Measurements from ENCODE around the gene DSE. TPM values are rescaled to one million over a fixed set of nuclear protein-coding genes. Genes with fewer than 3 reads are reported as not detected.
A peak's percentile ranks its signal among the peaks of the same experiment; 100 is the strongest.

The DSE gene
- total RNA-seq, 2 experiments from 2014 or later = 5.7 to 7.1 TPM

DNA sequence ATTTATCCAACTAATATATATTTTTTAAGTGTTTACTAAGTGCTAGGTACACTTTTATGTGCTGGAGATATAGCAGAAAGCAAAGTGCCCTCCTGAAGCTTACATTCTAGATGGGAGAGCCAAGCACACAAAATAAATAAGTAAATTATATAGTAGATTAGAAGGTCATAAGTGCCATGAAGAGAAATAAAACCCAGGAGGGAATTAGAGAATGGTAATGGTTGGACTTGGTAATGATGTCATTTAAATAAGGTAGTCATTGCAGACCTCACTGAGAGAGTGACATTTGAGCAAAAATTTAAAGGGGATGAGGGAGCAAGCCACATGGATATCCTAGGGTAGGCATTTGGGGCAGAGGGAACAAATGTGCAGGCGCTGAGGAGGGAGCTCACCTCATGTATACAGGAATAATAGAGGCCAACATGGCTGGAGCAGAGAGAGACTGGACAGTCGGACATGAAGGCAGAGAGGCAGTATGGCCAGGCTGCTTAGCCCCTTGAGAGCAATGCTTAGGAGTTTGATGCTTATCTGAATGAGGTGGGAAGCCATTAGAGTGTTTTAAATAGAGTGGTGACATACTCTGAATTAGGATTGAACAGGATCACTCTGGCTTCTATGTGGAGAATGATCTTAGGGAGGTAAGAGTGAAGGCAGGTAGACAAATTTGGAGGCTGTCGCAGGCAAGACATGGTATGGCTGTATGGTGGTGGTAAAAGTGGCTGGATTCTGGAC is 14.1 kb downstream of the DSE start:
- Mint-ChIP-seq H3K27me3 (peaks cover 5% of the 10 kb centered on the region), H3K4me1 (peaks cover 26% of the 10 kb centered on the region), H3K27ac (no peak overlapping the region), H3K4me3 (no peak overlapping the region), H3K9me3 (ENCODE audit: low read depth) (no peaks in the 10 kb centered on the region), H3K36me3 (peaks cover 2% of the 10 kb centered on the region)
- ATAC-seq = no peak
- CTCF ChIA-PET = interaction anchor here (0.9 kb wide), 1 partner anchor 11 kb away, joined by 3 read pairs; no protein-coding TSS in a partner anchor
- no peak for DNase-seq

DNA sequence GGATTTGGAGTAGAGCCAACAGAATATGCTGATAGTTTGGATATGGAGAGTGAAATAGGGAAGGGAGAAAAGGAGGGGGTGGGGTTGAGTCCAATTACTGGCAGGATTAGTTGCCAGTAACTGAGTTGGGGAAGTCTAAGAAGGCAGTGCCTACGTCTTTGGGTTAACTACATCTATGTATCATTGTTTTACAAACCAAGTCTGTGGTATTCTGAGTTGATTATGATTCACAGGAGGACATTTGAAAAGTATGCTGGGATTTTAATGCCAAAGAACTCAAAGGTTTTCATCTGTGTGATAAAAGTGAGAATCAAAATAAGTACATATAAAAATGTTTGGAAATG is 14.7 kb downstream of the DSE start:
- H3K9me3 Mint-ChIP-seq (ENCODE audit: low read depth) = no peaks in the 10 kb centered on the region
- H3K27ac Mint-ChIP-seq = no peak overlapping the region
- ATAC-seq (no peak), DNase-seq (no peak)
- peaks cover 2% of the 10 kb centered on the region for H3K36me3 Mint-ChIP-seq
- CTCF ChIA-PET = no interaction called here
- H3K4me3 Mint-ChIP-seq = no peak overlapping the region
- no peaks in the 10 kb centered on the region for H3K27me3 Mint-ChIP-seq
- peaks cover 26% of the 10 kb centered on the region for H3K4me1 Mint-ChIP-seq

DNA sequence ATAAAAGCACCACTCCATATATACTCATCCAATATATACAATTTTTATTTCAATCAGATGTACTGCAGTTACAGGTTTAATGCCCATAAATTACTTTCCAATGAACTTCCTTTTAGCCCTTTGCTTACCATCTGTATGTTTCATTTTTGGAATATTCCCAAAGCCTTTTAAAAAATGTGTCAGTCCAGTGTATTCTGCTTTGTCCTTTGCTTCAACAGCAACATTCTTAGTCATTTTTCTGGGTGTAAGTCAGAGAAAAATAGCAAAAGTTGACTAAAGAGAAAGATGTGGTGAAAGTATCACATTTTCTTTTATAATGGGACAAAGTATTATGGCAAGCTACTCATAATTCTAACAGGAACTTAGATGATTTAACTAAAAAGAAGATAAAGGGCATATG is 15.2 kb downstream of the DSE start:
- CTCF ChIA-PET = no interaction called here
- Mint-ChIP-seq H3K36me3 (peaks cover 2% of the 10 kb centered on the region), H3K27me3 (no peaks in the 10 kb centered on the region), H3K4me3 (no peak overlapping the region), H3K4me1 (peaks cover 29% of the 10 kb centered on the region), H3K9me3 (ENCODE audit: low read depth) (no peaks in the 10 kb centered on the region), H3K27ac (no peak overlapping the region)
- ATAC-seq (no peak), DNase-seq (no peak)

GRCh38 chr6:116386581-116387299 is 16.0 kb downstream of the DSE start:
- no peak for ATAC-seq
- CTCF ChIA-PET = no interaction called here

DNA sequence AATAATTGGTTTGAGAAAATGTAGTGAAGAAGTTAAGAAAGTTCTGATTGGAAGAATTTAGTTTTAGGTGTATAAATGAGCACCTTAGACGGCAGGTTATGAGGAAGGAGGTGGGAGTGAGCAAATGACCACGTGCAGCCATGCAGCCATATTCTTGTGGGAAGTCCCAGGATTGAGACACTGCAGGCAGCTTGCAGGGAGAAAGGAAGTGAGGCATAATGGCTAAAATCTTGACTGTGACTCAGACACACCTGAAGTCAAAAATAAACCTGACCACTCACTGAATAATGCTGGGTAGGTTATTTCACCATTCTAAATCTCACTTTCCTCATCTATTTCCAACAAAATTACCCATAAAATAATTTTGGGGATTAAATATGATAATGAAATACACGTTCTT is 16.6 kb downstream of the DSE start:
- Mint-ChIP-seq H3K9me3 (ENCODE audit: low read depth) (no peaks in the 10 kb centered on the region), H3K4me3 (no peak overlapping the region), H3K36me3 (peaks cover 2% of the 10 kb centered on the region), H3K4me1 (peaks cover 36% of the 10 kb centered on the region), H3K27ac (peak overlapping the region; percentile 29), H3K27me3 (no peaks in the 10 kb centered on the region)
- no peak for ATAC-seq
- CTCF ChIA-PET = no interaction called here
- no peak for DNase-seq

More at GRCh38 chr6:116386581-116387299, 16.0 kb downstream of the DSE start:
- H3K4me1 Mint-ChIP-seq = peaks cover 31% of the 10 kb centered on the region
- H3K4me3 Mint-ChIP-seq = no peak overlapping the region
- no peak for DNase-seq
- H3K9me3 Mint-ChIP-seq (ENCODE audit: low read depth) = no peaks in the 10 kb centered on the region
- peak overlapping the region; percentile 29 for H3K27ac Mint-ChIP-seq
- H3K27me3 Mint-ChIP-seq = no peaks in the 10 kb centered on the region
- H3K36me3 Mint-ChIP-seq = peaks cover 2% of the 10 kb centered on the region

GRCh38 chr6:116388924-116389323 is 18.2 kb downstream of the DSE start:
- no peak overlapping the region for H3K4me3 Mint-ChIP-seq
- CTCF ChIA-PET = interaction anchor here (1.0 to 1.4 kb wide), 2 partner anchors 13 to 20 kb away, joined by 3 to 5 read pairs; no protein-coding TSS in a partner anchor

GRCh38 chr6:116389357-116389756 is 18.6 kb downstream of the DSE start:
- Mint-ChIP-seq H3K9me3 (ENCODE audit: low read depth) (no peaks in the 10 kb centered on the region), H3K27me3 (no peaks in the 10 kb centered on the region), H3K36me3 (peaks cover 2% of the 10 kb centered on the region), H3K4me3 (no peak overlapping the region), H3K27ac (peak overlapping the region; percentile 52), H3K4me1 (peaks cover 50% of the 10 kb centered on the region)
- no peak for DNase-seq
- no peak for ATAC-seq
- CTCF ChIA-PET = interaction anchor here (1.0 to 1.4 kb wide), 2 partner anchors 14 to 21 kb away, joined by 3 to 5 read pairs; no protein-coding TSS in a partner anchor

More at GRCh38 chr6:116388924-116389323, 18.2 kb downstream of the DSE start:
- ATAC-seq (no peak), DNase-seq (no peak)
- Mint-ChIP-seq H3K27ac (no peak overlapping the region), H3K36me3 (peaks cover 2% of the 10 kb centered on the region), H3K9me3 (ENCODE audit: low read depth) (no peaks in the 10 kb centered on the region), H3K27me3 (no peaks in the 10 kb centered on the region), H3K4me1 (peaks cover 50% of the 10 kb centered on the region)

- ATAC-seq (no peak), DNase-seq (no peak)
- H3K27me3 Mint-ChIP-seq = no peaks in the 10 kb centered on the region
- no peaks in the 10 kb centered on the region for H3K9me3 Mint-ChIP-seq (ENCODE audit: low read depth)
- peak overlapping the region; percentile 63 for H3K27ac Mint-ChIP-seq
- H3K36me3 Mint-ChIP-seq = peaks cover 2% of the 10 kb centered on the region
- H3K4me1 Mint-ChIP-seq = peaks cover 53% of the 10 kb centered on the region
- no peak overlapping the region for H3K4me3 Mint-ChIP-seq
- CTCF ChIA-PET = interaction anchor here (1.3 to 1.6 kb wide), 2 partner anchors 17 to 20 kb away, joined by 5 read pairs; partner anchors contain the start of gene DSE
Measured at GRCh38 chr6:116390581-116390980, 19.8 kb downstream of the DSE start.

DNA sequence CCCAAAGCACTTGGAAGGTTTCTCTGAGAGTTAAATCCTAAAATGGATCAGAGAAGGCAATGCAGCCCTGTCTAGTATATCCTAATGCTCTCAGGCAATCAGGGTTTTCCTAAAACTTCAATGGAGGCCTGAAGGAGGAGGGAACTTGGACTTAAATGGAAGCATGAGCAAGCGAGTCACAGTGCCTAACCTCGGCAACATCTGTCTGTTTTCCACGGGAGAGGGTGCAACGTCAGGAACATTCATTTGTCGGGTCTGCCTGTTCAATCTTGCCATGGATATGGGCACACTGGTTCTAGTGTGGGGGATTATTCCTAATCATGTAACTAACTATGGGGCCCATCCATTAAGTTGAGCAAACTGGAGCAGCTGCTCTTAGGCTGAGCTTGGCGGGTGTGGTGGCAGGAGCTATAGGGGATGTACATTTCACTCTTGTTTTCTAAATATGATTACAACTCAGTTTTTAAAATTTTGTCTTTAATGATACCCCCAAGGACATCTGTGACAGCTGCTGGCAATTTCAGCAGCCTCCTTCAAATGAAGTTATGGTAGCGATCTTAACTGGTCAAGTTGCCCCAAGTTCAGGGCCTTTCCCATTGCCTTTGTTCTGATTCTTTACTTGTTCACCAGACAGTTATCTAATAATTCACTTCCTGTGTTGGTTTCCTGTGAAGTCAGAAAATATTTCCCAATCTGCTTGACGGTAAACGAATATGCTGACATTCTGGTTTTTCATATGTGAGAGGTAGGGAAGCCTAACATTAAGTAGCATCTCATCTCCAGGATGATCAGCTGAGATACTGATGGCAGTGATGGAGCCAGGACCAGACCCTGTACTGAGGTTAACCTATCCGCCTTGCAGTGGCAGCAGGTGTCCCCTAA is 21.6 kb downstream of the DSE start:
- ATAC-seq (peak; percentile 57), DNase-seq (no peak)
- H3K4me3 Mint-ChIP-seq = peak overlapping the region; percentile 24
- H3K36me3 Mint-ChIP-seq = no peaks in the 10 kb centered on the region
- no peaks in the 10 kb centered on the region for H3K27me3 Mint-ChIP-seq
- H3K9me3 Mint-ChIP-seq (ENCODE audit: low read depth) = no peaks in the 10 kb centered on the region
- CTCF ChIA-PET = interaction anchor here (1.2 to 1.6 kb wide), 3 partner anchors 21 to 105 kb away, joined by 3 to 6 read pairs (median 3); no protein-coding TSS in a partner anchor
- H3K27ac Mint-ChIP-seq = peak overlapping the region; percentile 74
- peaks cover 45% of the 10 kb centered on the region for H3K4me1 Mint-ChIP-seq

GRCh38 chr6:116393430-116393829 is 22.7 kb downstream of the DSE start:
- Mint-ChIP-seq H3K27ac (peak overlapping the region; percentile 46), H3K27me3 (no peaks in the 10 kb centered on the region), H3K36me3 (no peaks in the 10 kb centered on the region), H3K9me3 (ENCODE audit: low read depth) (no peaks in the 10 kb centered on the region), H3K4me3 (no peak overlapping the region), H3K4me1 (peaks cover 40% of the 10 kb centered on the region)
- peak; percentile 53 for ATAC-seq
- CTCF ChIA-PET = interaction anchor here (0.7 to 1.6 kb wide), 4 partner anchors 20 to 106 kb away, joined by 3 read pairs; no protein-coding TSS in a partner anchor
- DNase-seq = no peak

GRCh38 chr6:116395647-116396046 is 24.9 kb downstream of the DSE start:
- peaks cover 32% of the 10 kb centered on the region for H3K4me1 Mint-ChIP-seq
- ATAC-seq (no peak), DNase-seq (no peak)
- no peaks in the 10 kb centered on the region for H3K9me3 Mint-ChIP-seq (ENCODE audit: low read depth)
- no peak overlapping the region for H3K4me3 Mint-ChIP-seq
- H3K27me3 Mint-ChIP-seq = no peaks in the 10 kb centered on the region
- H3K27ac Mint-ChIP-seq = no peak overlapping the region
- CTCF ChIA-PET = interaction anchor here (1.5 kb wide), 1 partner anchor 11 kb away, joined by 3 read pairs; no protein-coding TSS in a partner anchor
- no peaks in the 10 kb centered on the region for H3K36me3 Mint-ChIP-seq

DNA sequence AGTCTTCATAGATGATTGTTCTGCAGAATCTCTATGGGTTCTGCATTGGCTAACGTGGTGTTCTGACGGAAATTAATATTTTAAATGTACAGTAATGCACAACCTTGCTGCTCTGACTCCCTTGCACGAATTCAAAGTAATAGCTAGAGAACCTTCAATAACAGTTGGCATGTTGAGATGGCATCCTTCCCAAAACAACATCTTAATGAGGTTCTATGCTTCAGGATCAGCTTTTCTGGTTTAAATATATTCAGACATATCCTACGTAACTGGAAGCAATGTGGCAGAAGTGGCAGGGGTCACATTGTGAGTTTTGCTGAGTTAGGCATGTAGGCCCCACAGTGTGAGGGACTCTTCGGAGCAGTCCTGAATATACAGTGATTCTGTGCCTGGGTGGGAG is 25.7 kb downstream of the DSE start:
- Mint-ChIP-seq H3K36me3 (no peaks in the 10 kb centered on the region), H3K9me3 (ENCODE audit: low read depth) (no peaks in the 10 kb centered on the region), H3K27me3 (no peaks in the 10 kb centered on the region), H3K27ac (no peak overlapping the region), H3K4me3 (no peak overlapping the region), H3K4me1 (peaks cover 27% of the 10 kb centered on the region)
- CTCF ChIA-PET = interaction anchor here (1.5 kb wide), 1 partner anchor 12 kb away, joined by 3 read pairs; no protein-coding TSS in a partner anchor
- DNase-seq (no peak), ATAC-seq (no peak)

DNA sequence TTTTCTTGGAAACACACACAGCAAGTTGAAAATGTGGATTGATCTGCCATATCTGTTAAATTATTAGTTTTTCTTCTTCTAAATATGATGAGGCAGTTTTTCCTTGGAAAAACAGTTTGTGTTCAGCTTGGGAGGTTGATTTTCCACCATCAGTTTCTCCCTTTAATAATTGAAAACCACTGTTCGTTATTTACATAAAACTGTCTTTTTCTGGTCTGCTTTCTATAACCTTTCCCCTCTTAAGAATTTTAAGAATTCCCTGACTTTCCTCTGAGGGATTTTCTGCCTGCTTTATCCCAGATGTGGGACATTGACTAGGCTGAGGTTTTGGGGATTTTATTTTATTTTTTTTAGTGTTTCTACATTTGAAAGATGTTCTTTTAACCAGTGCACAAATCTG is 27.2 kb downstream of the DSE start:
- Mint-ChIP-seq H3K36me3 (no peaks in the 10 kb centered on the region), H3K9me3 (ENCODE audit: low read depth) (no peaks in the 10 kb centered on the region), H3K27me3 (no peaks in the 10 kb centered on the region), H3K4me1 (peaks cover 17% of the 10 kb centered on the region), H3K27ac (no peak overlapping the region), H3K4me3 (no peak overlapping the region)
- CTCF ChIA-PET = no interaction called here
- no peak for DNase-seq
- ATAC-seq = no peak

Measured in activated CD8-positive, alpha-beta memory T cell treated with anti-CD3 and anti-CD28 coated beads, Interleukin-2, amount 10 ng/mL, durations not matched to agents 7 days and 5 days (primary cell).